KMS-11 (cell line): ENCODE data around the gene TMEM79.

ENCODE experiments used
- H2AFZ ChIP-seq: fragments of 200-600 bp; sonication (generic); 2 replicates; pipeline ENCODE4 v1.6.1; 2016; ENCODE audit warnings: antibody characterized with exemption, mixed run types, low read depth
- H3K27ac ChIP-seq: fragments of 200-600 bp; sonication (generic); 2 replicates; pipeline ENCODE4 v1.6.1; 2016; ENCODE audit warnings: mild to moderate bottlenecking, mixed run types
- H3K27me3 ChIP-seq: fragments of 200-600 bp; sonication (generic); 2 replicates; pipeline ENCODE4 v1.6.1; 2017; ENCODE audit warnings: mild to moderate bottlenecking, low read depth, mixed run types, moderate library complexity; ENCODE audit not compliant: insufficient read depth
- H3K36me3 ChIP-seq: fragments of 200-600 bp; sonication (generic); 2 replicates; pipeline ENCODE4 v1.6.1; 2017; ENCODE audit warnings: mild to moderate bottlenecking, mixed run types; ENCODE audit not compliant: insufficient read depth
- H3K4me1 ChIP-seq: fragments of 200-600 bp; sonication (generic); 2 replicates; pipeline ENCODE4 v1.6.1; 2016; ENCODE audit warnings: mild to moderate bottlenecking, low read depth, mixed run types; ENCODE audit not compliant: poor library complexity, severe bottlenecking
- H3K4me2 ChIP-seq: fragments of 200-600 bp; sonication (generic); 2 replicates; pipeline ENCODE4 v1.7.0; 2016; ENCODE audit warnings: mild to moderate bottlenecking, mixed run types
- H3K4me3 ChIP-seq: fragments of 200-600 bp; sonication (generic); IDR thresholded peaks from 2 replicates; pipeline ENCODE4 v1.6.1; 2017; ENCODE audit warnings: low read depth, low read length, mixed read lengths; ENCODE audit not compliant: insufficient read depth
- H3K79me2 ChIP-seq: fragments of 200-600 bp; sonication (generic); 2 replicates; pipeline ENCODE4 v1.6.1; 2016; ENCODE audit warnings: low read depth, mixed run types; ENCODE audit not compliant: insufficient read depth
- H3K9ac ChIP-seq: fragments of 200-600 bp; sonication (generic); 2 replicates; pipeline ENCODE4 v1.6.1; 2016; ENCODE audit warnings: mild to moderate bottlenecking, mixed run types
- H4K20me1 ChIP-seq: fragments of 200-600 bp; sonication (generic); 2 replicates; pipeline ENCODE4 v1.6.1; 2016; ENCODE audit warnings: mild to moderate bottlenecking, mixed run types; ENCODE audit not compliant: insufficient read depth
- TF ChIP-seq, protein P1 (sequence below): fragments of 200-600 bp; sonication (generic); conservative IDR thresholded peaks from 2 replicates; pipeline ENCODE4 v1.6.1; 2017; ENCODE audit warnings: low read depth, mild to moderate bottlenecking, antibody characterized with exemption, low read length, moderate library complexity, mixed read lengths

The TMEM79 gene

DNA sequence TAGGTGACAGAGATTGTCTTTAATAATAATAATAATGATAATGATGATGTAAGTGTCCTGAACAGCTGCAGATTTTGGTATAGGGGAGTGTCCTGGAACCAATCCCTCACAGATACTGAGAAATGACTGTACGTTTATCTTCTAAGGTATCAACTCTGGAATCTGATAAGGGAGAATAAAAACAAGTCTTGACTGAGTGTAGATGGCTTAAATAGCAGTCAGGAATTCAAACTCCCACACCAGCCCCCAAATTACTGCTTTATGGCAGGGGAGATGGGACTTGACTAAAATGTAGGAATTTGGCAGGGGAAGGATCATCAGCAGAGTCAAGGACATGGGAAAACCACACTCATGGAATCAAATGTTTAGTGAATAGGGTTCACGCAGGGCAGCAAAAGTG lies 21.1 kb downstream of the TMEM79 start:
- no peak overlapping the region for H3K4me2 ChIP-seq
- no peaks in the 10 kb centered on the region for H3K4me1 ChIP-seq
- H3K27me3 ChIP-seq, result no peaks in the 10 kb centered on the region
- TF ChIP-seq, protein P1, sequence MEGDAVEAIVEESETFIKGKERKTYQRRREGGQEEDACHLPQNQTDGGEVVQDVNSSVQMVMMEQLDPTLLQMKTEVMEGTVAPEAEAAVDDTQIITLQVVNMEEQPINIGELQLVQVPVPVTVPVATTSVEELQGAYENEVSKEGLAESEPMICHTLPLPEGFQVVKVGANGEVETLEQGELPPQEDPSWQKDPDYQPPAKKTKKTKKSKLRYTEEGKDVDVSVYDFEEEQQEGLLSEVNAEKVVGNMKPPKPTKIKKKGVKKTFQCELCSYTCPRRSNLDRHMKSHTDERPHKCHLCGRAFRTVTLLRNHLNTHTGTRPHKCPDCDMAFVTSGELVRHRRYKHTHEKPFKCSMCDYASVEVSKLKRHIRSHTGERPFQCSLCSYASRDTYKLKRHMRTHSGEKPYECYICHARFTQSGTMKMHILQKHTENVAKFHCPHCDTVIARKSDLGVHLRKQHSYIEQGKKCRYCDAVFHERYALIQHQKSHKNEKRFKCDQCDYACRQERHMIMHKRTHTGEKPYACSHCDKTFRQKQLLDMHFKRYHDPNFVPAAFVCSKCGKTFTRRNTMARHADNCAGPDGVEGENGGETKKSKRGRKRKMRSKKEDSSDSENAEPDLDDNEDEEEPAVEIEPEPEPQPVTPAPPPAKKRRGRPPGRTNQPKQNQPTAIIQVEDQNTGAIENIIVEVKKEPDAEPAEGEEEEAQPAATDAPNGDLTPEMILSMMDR, result no peak
- no peaks in the 10 kb centered on the region for H3K79me2 ChIP-seq
- no peak overlapping the region for H3K4me3 ChIP-seq
- no peak overlapping the region for H3K9ac ChIP-seq
- H3K36me3 ChIP-seq, result peaks cover 38% of the 10 kb centered on the region; the same call in 1 of the 2 replicates
- H3K27ac ChIP-seq, result no peak overlapping the region
- H4K20me1 ChIP-seq, result no peaks in the 10 kb centered on the region
- no peak overlapping the region for H2AFZ ChIP-seq

GRCh38 chr1:156308078-156308477 lies 24.0 kb downstream of the TMEM79 start:
- Histone ChIP-seq H3K4me3 (no peak overlapping the region), H3K4me1 (no peaks in the 10 kb centered on the region), H4K20me1 (no peaks in the 10 kb centered on the region), H3K4me2 (no peak overlapping the region), H2AFZ (no peak overlapping the region), H3K27ac (no peak overlapping the region), H3K9ac (no peak overlapping the region), H3K27me3 (no peaks in the 10 kb centered on the region), H3K36me3 (peaks cover 64% of the 10 kb centered on the region; the same call in 1 of the 2 replicates), H3K79me2 (no peaks in the 10 kb centered on the region)
- TF ChIP-seq, protein P1, result no peak

DNA sequence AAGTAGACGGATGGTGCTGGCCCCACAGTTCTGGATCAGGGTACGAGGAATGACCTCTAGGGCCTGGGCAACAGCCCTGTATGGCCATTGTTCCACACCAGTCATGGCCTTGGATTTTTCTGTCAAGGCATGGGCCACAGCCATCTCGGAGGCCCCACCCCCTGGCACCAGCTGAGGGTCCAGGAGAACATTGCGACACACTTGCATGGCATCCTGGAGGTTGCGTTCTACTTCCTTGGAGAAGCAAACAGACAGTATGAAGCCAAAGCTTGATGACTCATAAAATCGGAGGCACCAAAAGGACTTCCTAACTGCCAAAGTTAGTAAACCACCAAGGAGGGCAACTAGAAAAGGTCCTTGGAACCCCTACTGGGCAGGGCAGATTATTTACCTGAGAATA lies 26.8 kb downstream of the TMEM79 start:
- no peak overlapping the region for H3K4me2 ChIP-seq
- TF ChIP-seq, protein P1, result no peak
- no peaks in the 10 kb centered on the region for H3K4me1 ChIP-seq
- H3K27ac ChIP-seq, result no peak overlapping the region
- H3K27me3 ChIP-seq, result no peaks in the 10 kb centered on the region
- H3K36me3 ChIP-seq, result peaks cover 86% of the 10 kb centered on the region; the same call in 1 of the 2 replicates
- peaks cover 8% of the 10 kb centered on the region; the same call in 1 of the 2 replicates for H4K20me1 ChIP-seq
- no peak overlapping the region for H2AFZ ChIP-seq
- H3K9ac ChIP-seq, result no peak overlapping the region
- no peak overlapping the region for H3K4me3 ChIP-seq
- 0 out of 2 replicates have a peak, but pooled peaks cover 7% of the 10 kb centered on the region for H3K79me2 ChIP-seq

DNA sequence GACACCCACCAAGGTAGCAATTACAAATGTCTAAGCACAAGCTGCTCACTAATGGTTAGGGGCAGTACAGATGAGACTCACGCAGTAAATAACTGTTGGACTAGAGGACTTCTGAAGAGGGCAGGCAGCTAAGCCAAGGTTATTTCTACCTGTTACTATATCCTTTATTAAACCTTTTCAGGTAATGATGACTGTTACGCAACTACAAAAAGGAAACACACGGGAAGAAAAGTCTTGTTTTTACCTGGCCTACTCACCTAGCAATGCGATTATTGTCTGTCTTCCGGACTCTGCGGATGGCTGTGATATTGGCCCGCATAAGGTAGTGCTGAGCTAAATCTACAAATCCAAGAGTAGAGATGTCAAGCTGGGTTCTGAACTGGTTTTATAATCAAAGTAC lies 32.8 kb downstream of the TMEM79 start:
- peaks cover 20% of the 10 kb centered on the region; the same call in 1 of the 2 replicates for H4K20me1 ChIP-seq
- no peaks in the 10 kb centered on the region for H3K4me1 ChIP-seq
- TF ChIP-seq, protein P1, result no peak
- no peak overlapping the region for H3K4me2 ChIP-seq
- H3K27ac ChIP-seq, result no peak overlapping the region
- H3K9ac ChIP-seq, result no peak overlapping the region
- peaks cover 96% of the 10 kb centered on the region; the same call in 1 of the 2 replicates for H3K36me3 ChIP-seq
- no peaks in the 10 kb centered on the region for H3K27me3 ChIP-seq
- peaks cover 17% of the 10 kb centered on the region; the same call in 1 of the 2 replicates for H3K79me2 ChIP-seq
- no peak overlapping the region for H2AFZ ChIP-seq
- no peak overlapping the region for H3K4me3 ChIP-seq
